Measurements from ENCODE around the gene SCN9A.
"Not testable (repeated sequence)": the region's sequence is repeated elsewhere in the genome, so short reads cannot be mapped to it uniquely, and the experiment has no call there.

SCN9A gene

GRCh38 chr2:166334805-166335204 is 40.9 kb downstream of the SCN9A start:
- DNase-seq (ENCODE audit: low read depth in 2 of 2): no peak

GRCh38 chr2:166333801-166334200 is 41.9 kb downstream of the SCN9A start:
- no peak for DNase-seq (ENCODE audit: low read depth in 2 of 2)

GRCh38 chr2:166332106-166332505 is 43.6 kb downstream of the SCN9A start:
- no peak for DNase-seq (ENCODE audit: low read depth in 2 of 2)

GRCh38 chr2:166331468-166331867 is 44.3 kb downstream of the SCN9A start:
- DNase-seq (ENCODE audit: low read depth in 2 of 2): no peak

GRCh38 chr2:166329465-166329864 is 46.3 kb downstream of the SCN9A start:
- no peak for DNase-seq (ENCODE audit: low read depth in 2 of 2)

GRCh38 chr2:166328147-166328546 is 47.6 kb downstream of the SCN9A start:
- no peak for DNase-seq (ENCODE audit: low read depth in 2 of 2)

- no peak for DNase-seq (ENCODE audit: low read depth in 2 of 2)
Observed at GRCh38 chr2:166321076-166321475, 54.7 kb downstream of the SCN9A start.

- DNase-seq (ENCODE audit: low read depth in 2 of 2): no peak
Observed at GRCh38 chr2:166314022-166314759, 61.6 kb downstream of the SCN9A start.

GRCh38 chr2:166312863-166313262 is 62.9 kb downstream of the SCN9A start:
- not testable (repeated sequence) for DNase-seq (ENCODE audit: low read depth in 2 of 2)

GRCh38 chr2:166307326-166307725 is 68.4 kb downstream of the SCN9A start:
- DNase-seq (ENCODE audit: low read depth in 2 of 2): no peak

GRCh38 chr2:166304656-166305055 is 71.1 kb downstream of the SCN9A start:
- no peak for DNase-seq (ENCODE audit: low read depth in 2 of 2)

GRCh38 chr2:166302036-166302435 is 73.7 kb downstream of the SCN9A start:
- no peak for DNase-seq (ENCODE audit: low read depth in 2 of 2)

- no peak for DNase-seq (ENCODE audit: low read depth in 2 of 2)
Observed at GRCh38 chr2:166297951-166298350, 77.8 kb downstream of the SCN9A start.

- DNase-seq (ENCODE audit: low read depth in 2 of 2): no peak
Observed at GRCh38 chr2:166293984-166294383, 81.8 kb downstream of the SCN9A start.

GRCh38 chr2:166285215-166285614 is 90.5 kb downstream of the SCN9A start:
- no peak for DNase-seq (ENCODE audit: low read depth in 2 of 2)

- no peak for DNase-seq (ENCODE audit: low read depth in 2 of 2)
Observed at GRCh38 chr2:166284359-166284758, 91.4 kb downstream of the SCN9A start.

- no peak for DNase-seq (ENCODE audit: low read depth in 2 of 2)
Observed at GRCh38 chr2:166282154-166282553, 93.6 kb downstream of the SCN9A start.

GRCh38 chr2:166278856-166279255 is 96.9 kb downstream of the SCN9A start:
- DNase-seq (ENCODE audit: low read depth in 2 of 2): no peak

- DNase-seq (ENCODE audit: low read depth in 2 of 2): no peak
Observed at GRCh38 chr2:166270376-166270775, 105.4 kb downstream of the SCN9A start.

- no peak for DNase-seq (ENCODE audit: low read depth in 2 of 2)
Observed at GRCh38 chr2:166269322-166269721, 106.4 kb downstream of the SCN9A start.

- DNase-seq (ENCODE audit: low read depth in 2 of 2): no peak
Observed at GRCh38 chr2:166257859-166258258, 117.9 kb downstream of the SCN9A start.

GRCh38 chr2:166256896-166257295 is 118.8 kb downstream of the SCN9A start:
- no peak for DNase-seq (ENCODE audit: low read depth in 2 of 2)

GRCh38 chr2:166249318-166249717 is 126.4 kb downstream of the SCN9A start:
- DNase-seq (ENCODE audit: low read depth in 2 of 2): no peak

GRCh38 chr2:166246901-166247300 is 128.8 kb downstream of the SCN9A start:
- no peak for DNase-seq (ENCODE audit: low read depth in 2 of 2)
